IPS-18a (cell line): ENCODE results near the gene CTDSPL.

Experiments
- H3K27ac ChIP-seq: one replicate; pipeline ENCODE4 v1.5.1; 2013; ENCODE audit warnings: low read length
- H3K27me3 ChIP-seq: one replicate; pipeline ENCODE4 v1.6.1; 2013; ENCODE audit warnings: mild to moderate bottlenecking, low read length; ENCODE audit not compliant: control insufficient read depth, insufficient read depth
- H3K36me3 ChIP-seq: one replicate; pipeline ENCODE4 v1.6.1; 2013; ENCODE audit warnings: low read depth, low read length; ENCODE audit not compliant: control insufficient read depth
- H3K4me1 ChIP-seq: one replicate; pipeline ENCODE4 v1.6.1; 2013; ENCODE audit warnings: low read depth, low read length; ENCODE audit not compliant: control insufficient read depth
- H3K4me3 ChIP-seq: one replicate; pipeline ENCODE4 v1.5.1; 2013; ENCODE audit warnings: low read length
- H3K9ac ChIP-seq: one replicate; pipeline ENCODE4 v1.6.1; 2013; ENCODE audit warnings: mild to moderate bottlenecking, low read length, moderate library complexity
- H3K9me3 ChIP-seq: one replicate; pipeline ENCODE4 v1.6.1; 2013; ENCODE audit warnings: low read depth, low read length; ENCODE audit not compliant: control insufficient read depth

The CTDSPL gene

GRCh38 chr3:37876279-37876678, 14.6 kb downstream of the CTDSPL start:
- H3K27me3 ChIP-seq: no peaks in the 10 kb centered on the region
- H3K9me3 ChIP-seq: no peaks in the 10 kb centered on the region
- no peak overlapping the region for H3K27ac ChIP-seq

GRCh38 chr3:37882711-37883110, 21.0 kb downstream of the CTDSPL start:
- no peak overlapping the region for H3K27ac ChIP-seq
- no peak overlapping the region for H3K9ac ChIP-seq
- H3K9me3 ChIP-seq: no peaks in the 10 kb centered on the region
- no peaks in the 10 kb centered on the region for H3K36me3 ChIP-seq
- no peaks in the 10 kb centered on the region for H3K27me3 ChIP-seq
- no peak overlapping the region for H3K4me3 ChIP-seq
- no peaks in the 10 kb centered on the region for H3K4me1 ChIP-seq

More at GRCh38 chr3:37876279-37876678, 14.6 kb downstream of the CTDSPL start:
- no peak overlapping the region for H3K9ac ChIP-seq
- H3K36me3 ChIP-seq: no peaks in the 10 kb centered on the region
- peaks cover 3% of the 10 kb centered on the region for H3K4me1 ChIP-seq
- no peak overlapping the region for H3K4me3 ChIP-seq

- H3K4me3 ChIP-seq: no peak overlapping the region
- H3K27ac ChIP-seq: no peak overlapping the region
- no peak overlapping the region for H3K9ac ChIP-seq
- no peaks in the 10 kb centered on the region for H3K4me1 ChIP-seq
- no peaks in the 10 kb centered on the region for H3K36me3 ChIP-seq
- H3K27me3 ChIP-seq: no peaks in the 10 kb centered on the region
- no peaks in the 10 kb centered on the region for H3K9me3 ChIP-seq
Measured at GRCh38 chr3:37885814-37886213, 24.1 kb downstream of the CTDSPL start.

DNA sequence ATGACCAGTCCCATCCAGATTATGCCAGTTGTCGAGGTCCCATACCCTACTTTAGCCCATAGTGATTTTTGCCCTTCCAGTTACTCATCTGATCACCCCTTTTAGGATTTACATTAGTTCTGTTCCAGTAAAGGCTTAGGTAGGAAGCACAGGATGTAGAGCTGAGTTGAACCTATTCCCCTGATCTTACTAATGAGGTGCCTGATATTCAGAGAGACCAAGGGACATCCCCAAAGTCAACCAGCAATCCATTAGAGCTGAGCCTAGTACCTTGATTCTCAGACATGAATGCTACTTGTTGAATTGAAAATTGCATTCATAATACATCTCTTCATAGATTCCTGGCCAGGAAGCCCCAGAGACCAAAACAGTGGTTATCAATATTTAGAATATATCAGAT, 24.7 kb downstream of the CTDSPL start:
- H3K27me3 ChIP-seq: no peaks in the 10 kb centered on the region
- H3K9ac ChIP-seq: no peak overlapping the region
- H3K9me3 ChIP-seq: no peaks in the 10 kb centered on the region
- H3K4me1 ChIP-seq: no peaks in the 10 kb centered on the region
- H3K36me3 ChIP-seq: no peaks in the 10 kb centered on the region
- H3K4me3 ChIP-seq: no peak overlapping the region
- H3K27ac ChIP-seq: no peak overlapping the region

DNA sequence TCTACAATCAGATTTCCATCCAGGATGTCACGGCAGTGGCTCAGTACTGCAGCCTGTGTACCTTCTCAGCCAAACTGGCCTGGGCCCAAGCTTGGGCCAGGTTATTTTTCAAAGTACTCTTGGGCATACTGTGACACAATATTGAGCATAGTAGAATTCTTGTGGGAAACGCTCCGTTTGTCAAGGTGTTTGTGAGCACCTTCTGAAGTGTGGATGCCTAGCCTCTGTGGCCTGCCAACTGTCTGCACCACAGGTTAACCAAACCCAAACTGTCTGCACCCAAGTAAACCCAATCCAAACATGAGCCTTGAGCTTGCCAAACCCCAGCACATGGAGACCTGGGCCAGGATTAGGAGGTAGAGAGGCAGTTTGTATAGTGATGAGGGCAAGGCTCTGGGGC, 25.4 kb downstream of the CTDSPL start:
- Histone ChIP-seq H3K36me3 (no peaks in the 10 kb centered on the region), H3K4me3 (no peak overlapping the region), H3K9ac (no peak overlapping the region), H3K4me1 (no peaks in the 10 kb centered on the region), H3K9me3 (no peaks in the 10 kb centered on the region), H3K27ac (no peak overlapping the region), H3K27me3 (no peaks in the 10 kb centered on the region)

DNA sequence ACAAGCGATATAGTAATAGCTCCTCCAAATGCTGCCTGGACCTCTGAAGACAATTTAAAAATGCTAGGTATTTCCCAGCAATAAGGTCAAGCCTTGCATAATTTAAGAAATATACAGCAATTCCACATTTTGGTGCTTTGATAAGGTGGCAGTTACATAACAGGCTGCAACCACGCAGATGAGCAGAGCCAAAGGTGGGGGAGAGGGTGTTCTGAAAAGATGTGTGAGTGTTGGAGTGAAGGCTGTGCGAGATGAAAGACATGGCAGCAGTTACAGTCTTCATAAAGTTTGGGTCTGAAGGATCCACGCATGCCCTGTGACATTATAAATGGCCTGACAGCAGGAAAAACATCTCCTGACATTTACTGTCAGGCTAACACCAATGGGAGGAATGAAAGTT, 26.1 kb downstream of the CTDSPL start:
- Histone ChIP-seq H3K27ac (no peak overlapping the region), H3K4me3 (no peak overlapping the region), H3K9ac (no peak overlapping the region), H3K27me3 (no peaks in the 10 kb centered on the region), H3K9me3 (no peaks in the 10 kb centered on the region), H3K4me1 (no peaks in the 10 kb centered on the region), H3K36me3 (no peaks in the 10 kb centered on the region)

DNA sequence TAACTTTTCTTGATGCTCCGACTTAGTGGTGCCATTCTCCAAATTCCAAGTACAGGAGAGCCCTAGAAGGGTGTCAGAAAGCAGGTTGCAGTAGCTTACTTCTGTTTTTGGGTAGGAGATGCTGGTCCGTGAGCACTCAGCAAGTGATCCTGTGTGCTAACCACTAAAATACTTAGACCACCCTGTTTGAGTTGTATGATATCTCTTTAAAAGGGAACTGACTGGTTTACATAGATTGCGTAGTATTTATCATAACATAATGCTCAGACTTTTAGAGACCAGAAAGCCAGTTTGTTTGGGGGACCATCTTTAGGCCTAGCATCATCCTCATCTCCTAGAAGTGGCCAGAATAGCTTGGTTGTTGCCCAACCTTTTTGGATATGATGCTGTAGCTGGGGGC, 26.7 kb downstream of the CTDSPL start:
- Histone ChIP-seq H3K36me3 (no peaks in the 10 kb centered on the region), H3K4me3 (no peak overlapping the region), H3K9me3 (no peaks in the 10 kb centered on the region), H3K4me1 (no peaks in the 10 kb centered on the region), H3K27me3 (no peaks in the 10 kb centered on the region), H3K27ac (no peak overlapping the region), H3K9ac (no peak overlapping the region)

DNA sequence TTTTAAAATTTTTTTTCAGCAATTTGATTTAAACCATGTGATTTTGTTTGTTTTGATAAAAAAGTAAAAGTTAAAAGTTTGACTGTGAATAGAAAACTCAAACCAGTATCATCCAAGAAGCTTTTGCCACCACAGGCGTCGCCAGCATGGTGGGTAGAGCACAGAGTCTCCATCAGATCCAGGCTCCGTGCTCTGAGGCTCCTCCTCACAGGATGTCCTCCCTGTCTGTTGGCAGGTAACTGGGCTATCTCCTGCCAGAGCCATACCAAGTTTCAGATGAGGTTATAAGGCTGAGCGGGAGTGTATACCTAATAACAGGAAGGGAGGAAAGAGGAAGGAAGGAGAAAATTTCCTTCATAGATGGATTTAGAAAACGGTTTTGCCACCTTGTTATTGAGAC, 28.8 kb downstream of the CTDSPL start:
- Histone ChIP-seq H3K4me3 (no peak overlapping the region), H3K4me1 (no peaks in the 10 kb centered on the region), H3K27me3 (no peaks in the 10 kb centered on the region), H3K27ac (no peak overlapping the region), H3K36me3 (no peaks in the 10 kb centered on the region), H3K9me3 (no peaks in the 10 kb centered on the region), H3K9ac (no peak overlapping the region)

GRCh38 chr3:37891227-37891626, 29.5 kb downstream of the CTDSPL start:
- Histone ChIP-seq H3K27ac (no peak overlapping the region), H3K4me1 (no peaks in the 10 kb centered on the region)

GRCh38 chr3:37892927-37893600, 31.4 kb downstream of the CTDSPL start:
- Histone ChIP-seq H3K4me3 (no peak overlapping the region), H3K36me3 (no peaks in the 10 kb centered on the region), H3K27me3 (no peaks in the 10 kb centered on the region), H3K27ac (no peak overlapping the region), H3K4me1 (no peaks in the 10 kb centered on the region), H3K9ac (no peak overlapping the region), H3K9me3 (no peaks in the 10 kb centered on the region)

More at GRCh38 chr3:37891227-37891626, 29.5 kb downstream of the CTDSPL start:
- H3K4me3 ChIP-seq: no peak overlapping the region
- no peaks in the 10 kb centered on the region for H3K27me3 ChIP-seq
- no peaks in the 10 kb centered on the region for H3K36me3 ChIP-seq
- no peaks in the 10 kb centered on the region for H3K9me3 ChIP-seq
- no peak overlapping the region for H3K9ac ChIP-seq

DNA sequence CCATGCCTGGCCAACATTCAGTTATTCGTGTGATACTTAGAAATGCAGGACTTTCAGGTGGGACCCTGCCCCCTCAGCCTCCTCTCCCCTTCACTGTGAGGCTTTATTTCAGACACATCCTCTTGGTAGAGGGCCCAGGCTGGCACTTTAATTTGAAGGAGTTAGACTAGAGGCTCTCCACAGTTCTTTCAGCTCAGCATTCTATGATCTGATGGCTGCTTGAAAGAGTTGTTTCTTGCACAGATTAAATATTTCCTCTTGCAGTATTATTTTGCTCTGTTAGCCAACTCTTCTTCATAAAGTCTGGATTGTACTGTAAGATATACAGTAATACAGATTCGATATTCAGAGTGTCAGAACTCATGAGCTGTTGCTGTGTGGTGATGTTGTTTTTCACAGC, 35.1 kb downstream of the CTDSPL start:
- Histone ChIP-seq H3K9ac (no peak overlapping the region), H3K4me1 (peaks cover 9% of the 10 kb centered on the region), H3K27me3 (no peaks in the 10 kb centered on the region), H3K9me3 (no peaks in the 10 kb centered on the region), H3K36me3 (no peaks in the 10 kb centered on the region), H3K27ac (no peak overlapping the region), H3K4me3 (no peak overlapping the region)

- H3K9ac ChIP-seq: no peak overlapping the region
- H3K36me3 ChIP-seq: no peaks in the 10 kb centered on the region
- H3K9me3 ChIP-seq: no peaks in the 10 kb centered on the region
- H3K27ac ChIP-seq: no peak overlapping the region
- H3K4me1 ChIP-seq: peaks cover 9% of the 10 kb centered on the region
- no peaks in the 10 kb centered on the region for H3K27me3 ChIP-seq
- no peak overlapping the region for H3K4me3 ChIP-seq
Measured at GRCh38 chr3:37897763-37898162, 36.1 kb downstream of the CTDSPL start.
